Measurements from ENCODE around the gene ISYNA1.

The ISYNA1 gene

DNA sequence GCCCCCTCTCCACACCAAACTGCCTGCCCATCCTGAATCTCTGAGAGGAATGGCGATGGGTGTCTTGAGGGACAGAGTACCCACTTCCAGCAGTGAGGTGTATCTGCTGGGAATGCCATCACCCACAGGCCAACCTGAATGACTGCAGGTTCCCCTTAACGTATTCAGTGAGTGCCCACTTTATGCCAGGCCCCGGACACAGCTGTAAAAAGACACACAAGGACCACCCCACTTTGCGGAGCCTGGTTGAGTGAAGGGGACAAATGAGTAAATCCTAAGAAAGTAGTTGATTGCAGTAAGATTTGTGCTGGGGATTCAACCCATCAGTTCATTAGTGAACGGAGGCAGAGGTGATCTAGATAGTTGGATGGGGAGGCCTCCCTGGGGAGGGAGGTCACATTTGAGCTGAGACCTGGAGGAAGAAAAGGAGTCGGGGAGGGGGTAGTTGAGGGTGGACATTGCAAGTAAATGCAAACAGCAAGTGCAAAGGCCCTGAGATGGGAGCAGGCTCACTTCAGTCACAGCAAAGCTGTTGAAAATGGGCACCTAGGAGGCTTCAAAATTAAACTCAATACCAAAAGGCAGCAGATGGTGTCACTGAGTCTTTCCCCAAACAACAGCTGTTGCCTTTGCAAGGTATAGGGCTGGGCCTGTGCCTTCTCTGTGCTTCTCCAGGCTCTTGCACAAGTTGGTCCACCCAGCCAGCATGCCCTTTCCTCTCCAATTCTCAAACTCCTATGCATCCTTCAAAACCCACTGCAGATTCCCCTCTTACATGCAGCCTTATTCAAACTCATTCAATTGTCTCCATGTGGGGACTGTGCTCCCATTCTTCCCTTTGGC is 47.6 kb downstream of the ISYNA1 start:
- peak; percentile 65 to 86 for DNase-seq

DNA sequence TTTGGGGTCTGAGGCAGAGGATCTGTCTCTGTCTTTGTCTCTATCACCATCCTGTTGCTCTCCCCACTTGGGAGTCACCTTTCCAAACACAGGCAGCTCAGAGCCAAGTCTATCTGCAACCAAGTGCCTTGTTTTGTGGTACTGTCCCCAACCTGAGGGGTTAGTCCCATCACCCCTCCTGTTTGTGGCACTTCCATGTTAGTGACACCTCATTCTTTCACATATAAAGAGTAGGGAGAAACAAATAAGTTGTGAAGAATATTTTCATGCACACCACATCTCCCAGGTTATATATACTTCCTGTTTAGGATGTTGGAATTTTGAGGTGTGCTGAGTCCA is 48.2 kb downstream of the ISYNA1 start:
- DNase-seq: no peak

DNA sequence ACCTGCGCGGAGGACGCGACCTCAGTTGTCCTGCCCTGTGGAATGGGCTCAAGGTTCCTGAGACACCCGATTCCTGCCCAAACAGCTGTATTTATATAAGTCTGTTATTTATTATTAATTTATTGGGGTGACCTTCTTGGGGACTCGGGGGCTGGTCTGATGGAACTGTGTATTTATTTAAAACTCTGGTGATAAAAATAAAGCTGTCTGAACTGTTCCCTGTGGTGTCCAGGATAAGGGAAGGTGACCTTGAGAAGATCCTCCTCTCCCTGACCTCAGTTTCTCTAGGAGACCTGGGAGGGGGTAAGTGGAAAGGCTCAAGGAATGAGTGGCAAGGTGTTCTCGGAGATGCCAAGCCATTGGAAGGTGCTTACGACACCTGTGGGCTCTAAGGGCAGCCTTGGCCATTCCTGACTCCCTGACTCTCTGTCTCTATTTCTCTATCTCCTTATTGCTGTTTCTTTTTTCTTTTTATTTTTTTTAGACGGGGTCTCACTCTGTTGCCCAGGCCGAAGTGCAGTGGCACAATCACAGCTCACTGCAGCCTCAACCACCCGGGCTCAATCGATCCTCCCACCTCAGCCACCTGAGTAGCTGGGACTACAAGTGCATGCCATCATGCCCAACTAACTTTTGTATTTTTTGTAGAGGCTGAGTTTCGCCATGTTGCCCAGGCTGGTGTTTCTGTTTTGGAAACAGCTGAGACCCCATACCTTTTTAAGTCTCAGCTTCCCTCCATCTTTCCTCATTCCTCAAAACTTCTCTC is 48.8 kb downstream of the ISYNA1 start:
- no peak for DNase-seq

DNA sequence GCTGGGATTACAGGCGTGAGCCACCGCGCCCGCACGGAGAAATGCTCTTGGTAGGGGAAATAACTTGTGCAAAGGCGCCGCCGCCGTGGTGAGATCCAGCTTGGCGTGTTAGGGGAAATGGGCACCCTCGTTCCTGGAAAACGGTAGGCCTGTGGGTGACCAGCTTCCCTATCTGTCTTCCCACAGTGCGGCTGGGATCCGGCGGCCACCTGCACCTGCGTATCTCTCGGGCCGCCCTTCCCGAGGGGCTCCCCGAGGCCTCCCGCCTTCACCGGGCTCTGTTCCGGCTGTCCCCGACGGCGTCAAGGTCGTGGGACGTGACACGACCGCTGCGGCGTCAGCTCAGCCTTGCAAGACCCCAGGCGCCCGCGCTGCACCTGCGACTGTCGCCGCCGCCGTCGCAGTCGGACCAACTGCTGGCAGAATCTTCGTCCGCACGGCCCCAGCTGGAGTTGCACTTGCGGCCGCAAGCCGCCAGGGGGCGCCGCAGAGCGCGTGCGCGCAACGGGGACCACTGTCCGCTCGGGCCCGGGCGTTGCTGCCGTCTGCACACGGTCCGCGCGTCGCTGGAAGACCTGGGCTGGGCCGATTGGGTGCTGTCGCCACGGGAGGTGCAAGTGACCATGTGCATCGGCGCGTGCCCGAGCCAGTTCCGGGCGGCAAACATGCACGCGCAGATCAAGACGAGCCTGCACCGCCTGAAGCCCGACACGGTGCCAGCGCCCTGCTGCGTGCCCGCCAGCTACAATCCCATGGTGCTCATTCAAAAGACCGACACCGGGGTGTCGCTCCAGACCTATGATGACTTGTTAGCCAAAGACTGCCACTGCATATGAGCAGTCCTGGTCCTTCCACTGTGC is 49.6 kb downstream of the ISYNA1 start:
- peak; percentile 92 to 96 for DNase-seq

DNA sequence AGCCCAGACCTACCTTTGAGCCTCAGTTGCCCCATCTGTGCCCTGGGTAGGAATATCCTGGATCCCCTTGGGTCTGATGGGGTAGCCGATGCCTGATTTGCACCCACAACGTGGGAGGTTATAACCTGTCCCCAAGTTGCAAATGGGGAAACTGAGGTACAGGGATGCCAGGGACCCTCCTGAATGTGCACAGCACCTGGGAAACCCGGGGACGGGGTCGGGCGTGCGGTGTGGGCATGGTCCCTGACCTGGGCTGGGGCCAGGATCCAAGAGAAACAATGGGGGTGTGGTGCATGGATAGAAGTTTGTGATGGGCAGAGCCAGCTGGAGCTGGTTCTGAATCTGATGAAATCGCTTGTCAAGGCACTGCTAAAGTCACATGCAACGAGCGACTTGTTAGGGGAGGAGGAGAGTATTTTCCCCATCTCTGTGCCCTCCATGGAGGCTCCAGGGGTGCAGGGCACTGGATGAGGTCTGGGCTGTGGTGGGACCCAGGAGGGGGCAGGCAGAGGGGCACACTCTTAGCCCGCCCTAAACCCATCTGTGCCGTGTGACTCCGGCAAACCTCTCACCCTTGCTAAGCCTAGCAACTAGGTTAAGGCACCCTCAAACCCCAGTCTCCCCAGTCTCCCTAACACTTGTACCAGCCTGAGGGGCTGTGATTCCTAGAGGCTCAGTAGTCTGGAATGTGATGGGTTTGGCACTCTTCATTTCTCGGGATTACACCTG is 51.2 kb downstream of the ISYNA1 start:
- DNase-seq: no peak

DNA sequence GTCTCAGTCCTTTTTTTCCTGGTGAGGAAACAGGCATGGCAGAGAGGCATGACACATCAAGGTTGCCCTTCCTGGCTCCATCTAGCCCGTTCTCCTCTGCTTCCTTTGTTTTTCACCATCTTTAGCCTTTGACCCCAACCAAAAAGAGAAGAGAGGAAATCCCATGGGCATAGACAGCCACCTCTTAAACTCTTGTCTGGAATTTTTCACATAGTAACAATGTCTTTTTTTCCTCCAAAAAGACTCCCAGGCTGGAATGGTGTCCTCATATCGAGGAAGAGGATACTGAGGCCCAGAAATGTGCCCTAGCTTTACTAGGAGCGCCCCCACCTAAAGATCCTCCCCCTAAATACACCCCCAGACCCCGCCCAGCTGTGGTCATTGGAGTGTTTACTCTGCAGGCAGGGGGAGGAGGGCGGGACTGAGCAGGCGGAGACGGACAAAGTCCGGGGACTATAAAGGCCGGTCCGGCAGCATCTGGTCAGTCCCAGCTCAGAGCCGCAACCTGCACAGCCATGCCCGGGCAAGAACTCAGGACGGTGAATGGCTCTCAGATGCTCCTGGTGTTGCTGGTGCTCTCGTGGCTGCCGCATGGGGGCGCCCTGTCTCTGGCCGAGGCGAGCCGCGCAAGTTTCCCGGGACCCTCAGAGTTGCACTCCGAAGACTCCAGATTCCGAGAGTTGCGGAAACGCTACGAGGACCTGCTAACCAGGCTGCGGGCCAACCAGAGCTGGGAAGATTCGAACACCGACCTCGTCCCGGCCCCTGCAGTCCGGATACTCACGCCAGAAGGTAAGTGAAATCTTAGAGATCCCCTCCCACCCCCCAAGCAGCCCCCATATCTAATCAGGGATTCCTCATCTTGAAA is 52.0 kb downstream of the ISYNA1 start, which contains the start of gene GDF15:
Gene GDF15 (plus strand): TSS at position 484 of the 868 bp plus-strand sequence. CDS start 32 bp downstream, at position 516.
- DNase-seq: peak in 1 of 2 experiments; percentile 41

DNA sequence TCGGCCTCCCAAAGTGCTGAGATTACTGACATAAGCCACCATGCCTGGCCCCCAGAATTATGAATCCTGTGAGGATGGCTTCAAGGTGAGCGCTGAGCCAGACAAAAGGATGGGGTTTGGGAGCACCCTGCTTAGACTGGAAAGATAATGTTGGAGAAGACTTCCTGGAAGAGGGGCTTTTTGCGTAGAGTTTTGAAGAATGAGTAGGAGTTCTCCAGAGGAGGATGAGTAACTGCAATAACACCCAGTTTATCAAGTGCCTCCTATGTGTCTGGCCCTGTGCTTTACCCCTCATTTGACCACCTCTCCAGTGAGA is 52.6 kb downstream of the ISYNA1 start:
- no peak for DNase-seq

DNA sequence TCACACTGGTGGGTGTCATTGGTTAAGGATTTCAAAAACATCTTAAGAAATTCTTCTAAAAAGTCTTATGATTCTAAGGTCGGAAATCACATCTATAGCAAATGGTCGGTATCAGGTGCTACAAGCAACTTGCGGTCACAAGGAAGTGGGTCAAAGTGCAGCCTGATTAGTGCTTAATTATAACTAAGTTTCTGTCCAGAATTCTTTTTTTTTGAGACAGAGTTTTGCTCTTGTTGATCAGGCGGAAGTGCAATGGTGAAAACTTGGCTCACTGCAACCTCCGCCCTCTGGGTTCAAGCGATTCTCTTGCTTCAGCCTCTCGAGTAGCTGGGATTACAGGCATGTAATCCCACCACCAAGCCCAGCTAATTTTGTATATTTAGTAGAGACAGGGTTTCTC is 53.2 kb downstream of the ISYNA1 start:
- no peak for DNase-seq
